Stomach (tissue), 4 donors: Measurements from ENCODE around the gene METRNL.

ENCODE experiments used
- CTCF ChIP-seq, 7 experiments: fragments of 450-650 bp in 4 of 7; fragments of 200-600 bp in 3 of 7; sonication (generic) in 3 of 7; IDR thresholded peaks; one replicate each; pipeline ENCODE4 v1.5.1; 2016 to 2019; ENCODE audit warnings: antibody characterized with exemption in 7 of 7, control low read depth in 2 of 7, mild to moderate bottlenecking in 1 of 7
- POLR2A ChIP-seq, 4 donors: fragments of 450-650 bp; IDR thresholded peaks; one replicate each; pipeline ENCODE4 v1.6.1; 2016; ENCODE audit warnings: antibody characterized with exemption in 4 of 4, control low read depth in 2 of 4, mild to moderate bottlenecking in 1 of 4, moderate library complexity in 1 of 4

GRCh38 chr17:83054518-83055125, 24.8 kb upstream of the METRNL start:
- TF ChIP-seq POLR2A (IDR thresholded peaks at IDR 0.05), result no peak
- TF ChIP-seq CTCF (IDR thresholded peaks at IDR 0.05), result no peak
